ENCODE data around the gene EMC7.
"Not testable (repeated sequence)": the region's sequence is repeated elsewhere in the genome, so short reads cannot be mapped to it uniquely, and the experiment has no call there.

EMC7 gene

GRCh38 chr15:34084086-34084485 lies 17.6 kb downstream of the EMC7 start:
- no peak for DNase-seq (ENCODE audit: low spot score)

DNA sequence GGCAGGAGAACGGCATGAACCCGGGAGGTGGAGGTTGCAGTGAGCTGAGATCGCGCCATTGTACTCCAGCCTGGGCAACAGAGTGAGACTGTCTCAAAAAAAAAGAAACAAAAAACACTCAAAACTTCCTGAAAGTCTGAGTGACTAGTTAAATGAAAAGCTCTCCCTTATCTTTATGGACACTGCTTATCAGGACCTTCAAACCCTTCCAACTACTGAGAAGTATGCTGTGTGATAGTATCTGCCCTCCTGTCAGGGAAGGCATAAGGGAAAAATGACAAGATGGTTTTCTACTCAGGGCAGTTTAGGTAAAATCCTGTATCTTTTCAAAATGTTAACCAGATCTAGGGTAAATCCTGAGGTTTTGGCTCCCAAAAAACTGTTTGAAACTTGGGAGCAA lies 21.8 kb downstream of the EMC7 start:
- no peak for DNase-seq (ENCODE audit: low spot score)

DNA sequence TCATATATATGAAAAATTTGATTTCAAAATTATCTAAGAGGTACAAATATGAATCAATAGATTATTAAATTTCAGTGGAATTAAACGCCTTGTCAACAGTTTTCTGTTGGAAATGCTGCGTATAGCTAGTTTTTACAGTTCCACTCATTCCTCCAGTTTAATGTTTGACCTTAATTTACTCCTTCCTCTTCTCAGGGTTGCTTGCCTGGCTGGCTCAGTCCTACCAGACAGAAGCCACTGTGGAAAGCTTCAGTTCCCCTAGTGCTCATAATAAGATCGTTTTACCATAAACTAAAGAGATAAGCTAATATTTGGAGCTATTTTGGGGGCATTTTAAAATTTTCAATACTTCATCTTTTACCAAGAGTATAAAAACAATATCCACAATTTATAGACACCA lies 22.8 kb downstream of the EMC7 start:
- DNase-seq (ENCODE audit: low spot score) = no peak

DNA sequence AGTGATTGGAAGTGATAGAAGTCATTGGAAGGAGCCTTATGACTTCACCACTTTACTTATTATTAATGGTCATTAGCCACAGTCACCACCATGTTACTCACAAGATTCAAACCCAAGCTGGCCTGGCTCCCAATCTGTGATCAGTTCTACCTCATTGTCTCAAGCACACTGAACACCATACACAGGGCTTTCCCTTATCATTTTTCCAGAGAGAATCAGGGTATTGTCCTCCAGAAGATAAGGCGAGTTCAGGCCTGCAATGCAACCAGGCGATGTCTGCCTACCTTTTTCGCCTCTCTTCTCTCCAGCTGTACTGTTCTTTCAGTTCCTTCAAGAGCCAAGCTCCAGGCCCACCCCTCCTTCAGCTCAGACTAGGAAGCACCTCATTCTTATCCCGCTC lies 24.9 kb downstream of the EMC7 start:
- DNase-seq (ENCODE audit: low spot score) = no peak

- DNase-seq (ENCODE audit: low spot score) = no peak
Observed at GRCh38 chr15:34070003-34070402, 31.7 kb downstream of the EMC7 start.

GRCh38 chr15:34065941-34066340 lies 35.7 kb downstream of the EMC7 start:
- no peak for DNase-seq (ENCODE audit: low spot score)

DNA sequence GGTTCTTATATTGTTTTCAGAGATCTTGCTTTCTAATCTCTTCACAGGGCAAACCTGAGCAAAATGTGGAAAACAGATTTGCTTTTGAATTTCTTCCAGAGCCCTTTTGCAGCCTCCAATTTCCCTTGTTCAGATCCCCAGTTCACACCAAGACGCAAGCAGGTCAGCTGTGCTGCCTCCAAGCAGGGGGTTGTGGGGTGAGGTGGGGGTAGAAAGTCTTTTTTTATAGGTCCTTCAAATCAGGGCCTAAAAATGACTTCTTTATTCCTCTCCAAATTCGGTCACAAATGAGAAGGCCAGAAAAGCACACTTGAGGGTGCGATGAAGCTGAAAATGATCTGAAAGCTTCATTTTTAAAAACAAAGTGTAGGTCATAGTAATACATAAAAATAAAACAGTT lies 36.4 kb downstream of the EMC7 start:
- no peak for DNase-seq (ENCODE audit: low spot score)

GRCh38 chr15:34064438-34064837 lies 37.2 kb downstream of the EMC7 start:
- DNase-seq (ENCODE audit: low spot score) = no peak

GRCh38 chr15:34059946-34060345 lies 41.7 kb downstream of the EMC7 start:
- DNase-seq (ENCODE audit: low spot score) = no peak

- no peak for DNase-seq (ENCODE audit: low spot score)
Observed at GRCh38 chr15:34059476-34059875, 42.2 kb downstream of the EMC7 start.

DNA sequence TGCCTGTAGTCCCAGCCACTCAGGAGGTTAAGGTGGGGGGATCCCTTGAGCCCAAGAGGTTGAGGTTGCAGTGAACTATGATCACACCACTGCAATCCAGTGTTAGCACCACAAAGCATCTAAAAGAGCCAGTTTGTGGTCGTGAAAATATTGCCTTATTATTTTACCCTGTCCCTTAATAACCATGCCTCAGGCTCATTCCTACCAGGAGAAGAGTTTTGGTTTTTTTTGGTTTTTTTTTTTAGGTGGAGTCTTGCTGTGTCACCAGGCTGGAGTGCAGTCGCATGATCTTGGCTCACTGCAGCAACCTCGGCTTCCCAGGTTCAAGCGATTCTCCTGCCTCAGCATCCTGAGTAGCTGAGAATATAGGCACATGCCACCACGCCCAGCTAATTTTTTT lies 44.8 kb downstream of the EMC7 start:
- DNase-seq (ENCODE audit: low spot score) = no peak

DNA sequence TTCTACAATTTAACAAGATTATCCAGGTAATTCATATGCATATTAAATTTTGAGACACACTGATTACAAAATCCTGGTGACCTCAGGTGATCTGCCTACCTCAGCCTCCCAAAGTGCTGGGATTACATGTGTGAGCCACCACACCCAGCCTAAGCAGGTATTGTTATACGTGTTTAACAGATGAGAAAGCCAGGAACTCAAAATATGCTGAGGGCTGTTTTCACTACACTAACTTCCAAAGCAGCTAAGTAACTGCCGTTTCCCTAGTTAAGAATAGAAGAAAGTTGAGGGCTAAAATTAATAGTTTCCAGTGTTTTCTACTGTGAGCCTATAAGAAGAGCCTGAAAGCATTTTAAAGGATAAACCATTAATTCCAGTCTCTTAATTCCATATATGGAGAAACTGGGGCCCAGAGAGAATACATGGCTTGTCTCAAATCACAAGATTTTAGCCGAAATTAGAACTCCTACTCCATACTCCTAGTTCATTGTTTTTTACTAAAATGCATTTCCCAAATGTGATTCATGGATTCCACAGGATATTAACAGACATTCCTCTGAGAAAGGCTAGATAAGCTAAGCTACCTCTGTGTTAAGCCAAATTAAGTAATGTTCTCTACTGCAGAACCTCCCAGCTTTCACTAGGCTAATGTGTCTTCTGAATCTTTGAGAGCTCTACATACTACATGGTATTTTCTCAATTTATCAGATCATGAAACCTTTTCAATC lies 45.6 kb downstream of the EMC7 start:
- DNase-seq (ENCODE audit: low spot score) = peak; percentile 74

GRCh38 chr15:34054081-34054707 lies 47.5 kb downstream of the EMC7 start:
- DNase-seq (ENCODE audit: low spot score) = no peak

- not testable (repeated sequence) for DNase-seq (ENCODE audit: low spot score)
Observed at GRCh38 chr15:34050385-34050784, 51.3 kb downstream of the EMC7 start.

GRCh38 chr15:34049112-34049511 lies 52.5 kb downstream of the EMC7 start:
- DNase-seq (ENCODE audit: low spot score) = peak; percentile 83

DNA sequence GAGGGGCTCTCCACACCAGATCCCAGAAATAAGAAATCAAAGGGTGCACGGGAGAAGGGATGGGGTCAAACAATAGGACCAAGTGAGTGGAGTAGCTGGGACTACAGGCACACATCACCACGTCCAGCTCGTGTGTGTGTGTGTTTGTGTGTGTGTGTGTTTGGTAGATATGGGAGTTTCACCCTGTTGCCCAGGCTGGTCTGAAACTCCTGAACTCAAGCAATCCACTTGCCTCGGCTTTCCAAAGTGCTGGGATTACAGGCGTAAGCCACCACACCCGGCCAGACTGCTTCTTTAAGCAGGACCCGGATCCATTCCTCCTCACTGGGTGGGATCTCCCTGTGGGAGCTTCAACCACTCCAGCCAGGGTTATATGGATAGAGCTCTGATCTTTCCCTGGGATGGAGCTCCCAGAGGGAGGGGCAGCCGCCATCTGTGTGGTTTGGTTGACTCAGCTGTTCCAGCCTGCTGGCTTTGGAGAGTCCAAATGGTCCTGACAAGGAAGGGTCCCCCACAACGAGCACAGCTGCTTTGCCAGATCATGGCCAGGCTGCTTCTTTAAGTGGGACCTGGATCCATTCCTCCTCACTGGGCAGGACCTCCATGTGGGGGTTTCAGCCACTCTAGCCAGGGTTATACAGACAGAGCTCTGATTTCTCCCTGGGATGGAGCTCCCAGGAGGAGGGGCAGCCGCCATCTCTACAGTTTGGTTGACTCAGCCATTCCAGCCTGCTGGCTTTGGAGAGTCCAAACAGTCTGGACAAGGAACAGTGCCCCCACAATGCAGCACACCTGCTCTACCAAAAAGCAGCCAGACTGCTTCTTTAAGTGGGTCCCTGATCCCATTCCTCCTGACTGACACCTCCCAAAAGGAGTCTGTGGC lies 53.5 kb downstream of the EMC7 start:
- DNase-seq (ENCODE audit: low spot score) = peak; percentile 30

DNA sequence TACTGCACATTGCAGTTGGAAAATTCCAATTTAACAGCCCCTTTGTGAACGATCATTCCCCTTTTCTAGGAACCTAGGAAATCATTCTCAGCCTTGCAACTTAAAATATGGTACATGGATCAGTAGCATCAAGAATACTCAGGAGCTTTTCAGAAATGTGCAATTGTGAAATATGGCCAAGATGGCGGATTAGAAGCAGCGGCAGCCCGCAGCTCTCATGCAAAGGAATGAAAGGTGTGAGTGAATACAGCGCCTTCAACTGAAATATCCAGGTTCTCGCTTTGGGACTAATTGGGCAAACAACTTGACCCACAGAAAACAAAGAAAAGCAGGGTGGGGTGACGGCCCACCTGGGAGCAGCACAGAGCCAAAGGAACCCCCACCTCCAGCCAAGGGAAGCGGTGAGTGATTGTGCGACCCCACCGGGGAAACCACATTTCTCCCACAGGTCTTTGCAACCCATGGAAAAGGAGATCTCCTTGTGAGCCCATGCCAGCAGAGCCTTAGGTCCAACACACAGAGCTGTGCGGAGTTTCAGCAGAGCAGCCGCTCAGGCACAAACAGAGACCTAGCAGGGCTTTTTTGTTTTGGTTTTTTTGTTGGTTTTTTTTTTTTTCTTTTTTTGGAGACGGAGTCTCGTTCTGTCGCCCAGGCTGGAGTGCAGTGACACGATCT lies 55.1 kb downstream of the EMC7 start:
- DNase-seq (ENCODE audit: low spot score) = no peak

- no peak for DNase-seq (ENCODE audit: low spot score)
Observed at GRCh38 chr15:34043813-34044212, 57.8 kb downstream of the EMC7 start.

DNA sequence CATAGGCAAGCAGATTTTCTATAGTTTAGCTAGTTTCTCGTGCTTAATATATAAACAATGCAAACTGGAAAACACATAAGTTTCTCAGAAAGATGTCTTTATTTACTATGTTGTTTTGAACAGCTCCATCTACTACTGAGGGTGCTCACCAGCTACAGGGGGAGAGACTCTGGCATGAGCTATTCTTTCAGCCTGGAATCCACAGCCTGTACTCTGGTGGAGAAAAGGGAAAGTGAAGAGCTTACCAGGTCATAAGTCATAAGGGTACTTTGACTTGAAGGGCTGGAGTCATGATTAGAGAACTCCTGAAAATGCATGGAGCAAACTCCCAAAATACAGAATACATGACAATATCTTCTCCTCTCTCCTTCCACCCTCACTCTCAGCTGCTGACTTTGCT lies 58.3 kb downstream of the EMC7 start:
- no peak for DNase-seq (ENCODE audit: low spot score)

DNA sequence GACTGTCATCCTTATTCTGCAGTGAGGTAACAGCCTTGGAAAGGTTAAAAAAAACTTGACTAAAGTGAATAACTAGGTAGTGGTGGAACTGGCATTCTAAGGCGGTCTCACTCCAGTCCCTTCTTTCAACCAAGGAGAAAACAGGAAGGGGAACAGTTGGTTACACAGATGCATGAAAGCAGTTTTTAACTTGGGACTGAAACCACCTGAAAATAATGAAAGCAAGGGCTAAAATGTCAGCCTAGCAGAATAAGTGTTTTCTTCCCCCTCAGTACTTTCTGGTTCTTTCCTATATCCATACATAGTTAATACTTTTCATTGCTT lies 61.9 kb downstream of the EMC7 start:
- DNase-seq (ENCODE audit: low spot score) = no peak

GRCh38 chr15:34038871-34039789 lies 62.5 kb downstream of the EMC7 start, which contains the start of gene AVEN:
Gene AVEN (minus strand): TSS chr15:34039204. CDS start chr15:34039046, 158 bp downstream.
- DNase-seq (ENCODE audit: low spot score) = peak; percentile 61
